GM18526 (cell line): Measurements from ENCODE around the gene PTGFR.

Experiments used
- POLR2A ChIP-seq: IDR thresholded peaks from 3 replicates; pipeline ENCODE4 v1.6.1; 2011; ENCODE audit not compliant: insufficient read length; ENCODE audit errors: extremely low read depth

The PTGFR gene

GRCh38 chr1:78490861-78491450 is at the start of gene PTGFR:
Gene PTGFR, plus strand, starts transcription at chr1:78490974. Its CDS starts 1,770 bp downstream, at chr1:78492744.
- no peak for TF ChIP-seq POLR2A

GRCh38 chr1:78441921-78442320 is 48.9 kb upstream of the PTGFR start:
- no peak for TF ChIP-seq POLR2A

- no peak for TF ChIP-seq POLR2A
Observed at GRCh38 chr1:78447086-78447485, 43.7 kb upstream of the PTGFR start.

GRCh38 chr1:78464449-78464891 is 26.3 kb upstream of the PTGFR start:
- TF ChIP-seq POLR2A, result no peak

GRCh38 chr1:78465143-78465542 is 25.6 kb upstream of the PTGFR start:
- TF ChIP-seq POLR2A, result no peak

GRCh38 chr1:78468521-78468920 is 22.3 kb upstream of the PTGFR start:
- no peak for TF ChIP-seq POLR2A

GRCh38 chr1:78469576-78469975 is 21.2 kb upstream of the PTGFR start:
- no peak for TF ChIP-seq POLR2A

- no peak for TF ChIP-seq POLR2A
Observed at GRCh38 chr1:78471890-78472620, 18.7 kb upstream of the PTGFR start.

- no peak for TF ChIP-seq POLR2A
Observed at GRCh38 chr1:78472851-78473496, 17.8 kb upstream of the PTGFR start.

- TF ChIP-seq POLR2A, result no peak
Observed at GRCh38 chr1:78474092-78474491, 16.7 kb upstream of the PTGFR start.

- no peak for TF ChIP-seq POLR2A
Observed at GRCh38 chr1:78475888-78476610, 14.7 kb upstream of the PTGFR start.

- no peak for TF ChIP-seq POLR2A
Observed at GRCh38 chr1:78483903-78484302, 6.9 kb upstream of the PTGFR start.

GRCh38 chr1:78491451-78492071 is 787 bp downstream of the PTGFR start:
- no peak for TF ChIP-seq POLR2A

- TF ChIP-seq POLR2A, result no peak
Observed at GRCh38 chr1:78492386-78492950, 1.7 kb downstream of the PTGFR start.

- no peak for TF ChIP-seq POLR2A
Observed at GRCh38 chr1:78493451-78493850, 2.7 kb downstream of the PTGFR start.

- TF ChIP-seq POLR2A, result no peak
Observed at GRCh38 chr1:78497201-78497600, 6.4 kb downstream of the PTGFR start.
